IMR-90 (cell line): ENCODE data around the gene LAMA2. TPM values are rescaled to one million over a fixed set of nuclear protein-coding genes. Genes with fewer than 3 reads are reported as not detected.
A peak's percentile ranks its signal among the peaks of the same experiment; 100 is the strongest.

Experiments used
- ATAC-seq: fragments of 200-7000 bp; cut with Tn5 transposase; 2 replicates; pipeline ENCODE4 v1.9.1; 2020; ENCODE audit warnings: low read depth, mild to moderate bottlenecking, moderate library complexity
- BruUV-seq: library from RNA; stranded (reverse); fragments of 400-500 nt; replicated peaks from 2 replicates; lab custom pipeline; 2021; lab: Mats Ljungman, UMichigan
- CTCF ChIA-PET: fragments of 300-600 bp; formaldehyde crosslinking; extraction: SDS; loops from one replicate; lab custom pipeline; 2021; ENCODE audit warnings: antibody characterized with exemption; lab: Yijun Ruan, JAX
- POLR2A ChIA-PET: fragments of 300-600 bp; sonication (Branson Sonifier 250); formaldehyde crosslinking; loops from one replicate; lab custom pipeline; 2022; ENCODE audit warnings: antibody characterized with exemption; ENCODE audit not compliant: unreplicated experiment; lab: Charles Lee
- DNase-seq: peaks from one replicate; pipeline ENCODE4 v3.0.0; 2013
- H2AFZ ChIP-seq: replicated peaks from 2 replicates; pipeline ENCODE3; 2013; ENCODE audit warnings: low read length, mild to moderate bottlenecking; ENCODE audit not compliant: poor library complexity
- H2AK5ac ChIP-seq: 2 replicates; pipeline ENCODE4 v1.6.1; 2013; ENCODE audit warnings: low read depth, low read length, inconsistent platforms
- H2AK9ac ChIP-seq: replicated peaks from 2 replicates; pipeline ENCODE3; 2013; ENCODE audit warnings: mild to moderate bottlenecking, low read depth, low read length, moderate library complexity; ENCODE audit not compliant: poor library complexity
- H2BK120ac ChIP-seq: 2 replicates; pipeline ENCODE4 v1.6.1; 2013; ENCODE audit warnings: low read depth, low read length, inconsistent platforms
- H2BK15ac ChIP-seq: 3 replicates; pipeline ENCODE4 v1.6.1; 2013; ENCODE audit warnings: low read depth, low read length, inconsistent platforms
- H2BK20ac ChIP-seq: 2 replicates; pipeline ENCODE4 v1.6.1; 2013; ENCODE audit warnings: low read depth, mild to moderate bottlenecking, inconsistent platforms, low read length, moderate library complexity
- H2BK5ac ChIP-seq: 2 replicates; pipeline ENCODE4 v1.6.1; 2013; ENCODE audit warnings: mild to moderate bottlenecking, low read depth, low read length, inconsistent platforms; ENCODE audit not compliant: poor library complexity, severe bottlenecking
- H3K14ac ChIP-seq: replicated peaks from 2 replicates; pipeline ENCODE4 v1.6.1; 2013; ENCODE audit warnings: low read depth, low read length, inconsistent platforms
- H3K18ac ChIP-seq: 2 replicates; pipeline ENCODE4 v1.6.1; 2013; ENCODE audit warnings: low read depth, low read length, control low read depth
- H3K23ac ChIP-seq: 2 replicates; pipeline ENCODE4 v1.6.1; 2013; ENCODE audit warnings: low read depth, low read length, inconsistent platforms
- H3K27ac ChIP-seq: 2 replicates; pipeline ENCODE4 v1.5.1; 2013; ENCODE audit warnings: mild to moderate bottlenecking, control low read depth, low read length; ENCODE audit not compliant: insufficient read depth
- H3K27me3 ChIP-seq: 2 replicates; pipeline ENCODE4 v1.6.1; 2013; ENCODE audit warnings: low read length; ENCODE audit not compliant: control insufficient read depth, insufficient read depth
- H3K36me3 ChIP-seq: 2 replicates; pipeline ENCODE4 v1.6.1; 2013; ENCODE audit warnings: low read length, mixed read lengths; ENCODE audit not compliant: control insufficient read depth, insufficient read depth
- H3K4ac ChIP-seq: 2 replicates; pipeline ENCODE4 v1.6.1; 2013; ENCODE audit warnings: low read depth, low read length, inconsistent platforms
- H3K4me1 ChIP-seq: 2 replicates; pipeline ENCODE4 v1.6.1; 2013; ENCODE audit warnings: low read length, mixed read lengths; ENCODE audit not compliant: control insufficient read depth, insufficient read depth
- H3K4me2 ChIP-seq: 2 replicates; pipeline ENCODE4 v1.6.1; 2013; ENCODE audit warnings: low read depth, mild to moderate bottlenecking, control low read depth, low read length, moderate library complexity
- H3K4me3 ChIP-seq: 2 replicates; pipeline ENCODE4 v1.5.1; 2013; ENCODE audit warnings: low read depth, mild to moderate bottlenecking, control low read depth, low read length, moderate library complexity; ENCODE audit not compliant: insufficient read depth
- H3K56ac ChIP-seq: 2 replicates; pipeline ENCODE4 v1.6.1; 2013; ENCODE audit warnings: low read length, inconsistent platforms; ENCODE audit not compliant: insufficient read depth; ENCODE audit errors: extremely low read depth
- H3K79me1 ChIP-seq, 2 experiments: 2 replicates each; pipeline ENCODE4 v1.6.1; 2013; ENCODE audit warnings: low read length in 2 of 2, inconsistent platforms in 1 of 2, low read depth in 1 of 2
- H3K9ac ChIP-seq: 2 replicates; pipeline ENCODE4 v1.6.1; 2013; ENCODE audit warnings: low read depth, low read length, control low read depth
- H3K9me1 ChIP-seq: 2 replicates; pipeline ENCODE4 v1.6.1; 2013; ENCODE audit warnings: low read length, inconsistent platforms; ENCODE audit not compliant: insufficient read depth
- H3K9me3 ChIP-seq: 2 replicates; pipeline ENCODE4 v1.6.1; 2013; ENCODE audit warnings: low read length; ENCODE audit not compliant: control insufficient read depth, insufficient read depth
- H4K20me1 ChIP-seq: 2 replicates; pipeline ENCODE4 v1.6.1; 2013; ENCODE audit warnings: low read length, inconsistent platforms; ENCODE audit not compliant: insufficient read depth
- H4K5ac ChIP-seq: 2 replicates; pipeline ENCODE4 v1.6.1; 2013; ENCODE audit warnings: mild to moderate bottlenecking, low read depth, low read length, control low read depth
- H4K8ac ChIP-seq, 2 experiments: 2 replicates each; pipeline ENCODE4 v1.6.1; 2013; ENCODE audit warnings: low read depth in 2 of 2, low read length in 2 of 2, control low read depth in 1 of 2, inconsistent platforms in 1 of 2
- H4K91ac ChIP-seq: 2 replicates; pipeline ENCODE4 v1.6.1; 2013; ENCODE audit warnings: low read depth, low read length, inconsistent platforms; ENCODE audit not compliant: insufficient read depth
- CEBPB ChIP-seq: IDR thresholded peaks from 2 replicates; pipeline ENCODE4 v1.6.1; 2012; ENCODE audit warnings: low read depth, low read length, improper control_type of control experiment
- MXI1 ChIP-seq: IDR thresholded peaks from 2 replicates; pipeline ENCODE4 v1.6.1; 2012; ENCODE audit warnings: low read depth, mild to moderate bottlenecking, low read length, moderate library complexity, borderline replicate concordance
- WGBS, 2 experiments: methylation state at CpG; one replicate each; pipeline versions ENCODE4 v1.1.5 to v1.1.7; 2013; ENCODE audit warnings: missing lambda C conversion rate in 2 of 2; ENCODE audit not compliant: insufficient read length in 1 of 2; ENCODE audit errors: extremely low coverage in 2 of 2; 5-methylcytosine and 5-hydroxymethylcytosine counted together
- dilution Hi-C: fragments of 300-500 bp; cut with HindIII; formaldehyde crosslinking; loops from one replicate; pipeline ENCODE4 v1.14.3; 2018; ENCODE audit warnings: low sequenced_read_pairs; ENCODE audit not compliant: unreplicated experiment
- in situ Hi-C: fragments of 300-500 bp; cut with MboI; formaldehyde crosslinking; loops from 3 replicates; pipeline ENCODE4 v1.14.3; 2019; ENCODE audit warnings: low sequenced_read_pairs, inconsistent platforms, mixed read lengths
- intact Hi-C: fragments of 100-400 bp; cut with micrococcal nuclease; formaldehyde crosslinking; loops from 2 replicates; pipeline ENCODE4 v1.10.0; 2022
- polyA plus RNA-seq, 3 experiments: library from polyadenylated mRNA; depleted of rRNA; stranded (reverse); fragments of >200 nt; gene quantifications; 2 replicates each; pipeline ENCODE4 v1.2.3, GENCODE V29; 2012; ENCODE audit warnings: low replicate concordance in 1 of 3
- total RNA-seq: library from RNA; depleted of rRNA; stranded (reverse); fragments of >200 nt; gene quantifications from 2 replicates; pipeline ENCODE4 v1.2.3, GENCODE V29; 2012

Gene LAMA2
- total and polyA plus RNA-seq, 2 of the 4 experiments (the other 2 are of a cell fraction): 9.9 to 13.3 TPM

- ChIA-PET POLR2A (no interaction called here), CTCF (interaction anchor here (0.7 to 1.7 kb wide), 2 partner anchors 8 to 988 kb away, joined by 3 read pairs; no protein-coding TSS in a partner anchor)
- Histone ChIP-seq H3K4me2 (no peak overlapping the region), H2BK15ac (no peak overlapping the region), H2AK5ac (no peak overlapping the region), H3K79me1 (no peaks in the 10 kb centered on the region), H3K4me3 (no peak overlapping the region), H2AFZ (no peak overlapping the region), H3K23ac (no peak overlapping the region), H3K14ac (no peak overlapping the region), H3K56ac (no peak overlapping the region), H3K9me3 (no peaks in the 10 kb centered on the region), H4K20me1 (no peaks in the 10 kb centered on the region), H4K8ac (no peak overlapping the region), H3K27ac (no peak overlapping the region), H2AK9ac (no peak overlapping the region), H2BK5ac (no peak overlapping the region), H3K9me1 (no peaks in the 10 kb centered on the region), H4K91ac (no peak overlapping the region), H4K5ac (no peak overlapping the region), H3K9ac (no peak overlapping the region), H3K36me3 (no peaks in the 10 kb centered on the region), H3K4me1 (no peaks in the 10 kb centered on the region), H3K18ac (no peak overlapping the region), H3K4ac (no peak overlapping the region), H2BK20ac (no peak overlapping the region), H3K27me3 (no peaks in the 10 kb centered on the region), H2BK120ac (no peak overlapping the region)
- WGBS, 2 experiments: 100% methylated on average over 2 of the region's 8 CpGs; no CpG with 5 or more reads in 1 of the 2 experiments
- ATAC-seq (no peak), DNase-seq (no peak)
- dilution Hi-C loops (no loop called here), intact Hi-C loops (no loop called here), in situ Hi-C loops (no loop called here)
- no TSS peak for BruUV-seq
- TF ChIP-seq MXI1: no peak
- TF ChIP-seq CEBPB: 0 out of 2 replicates have a peak, but pooled peaks have one; percentile 7
Measured at GRCh38 chr6:129544892-129545612, 662.1 kb downstream of the LAMA2 start.
